H1 (cell line): Measurements from ENCODE around the gene GEMIN7.

Experiments used
- JUN ChIP-seq: IDR thresholded peaks from 2 replicates; pipeline ENCODE4 v1.6.1; 2011; ENCODE audit warnings: low read depth, mild to moderate bottlenecking, improper control_type of control experiment, low read length
- POLR2A ChIP-seq, 2 experiments: IDR thresholded peaks; 1 replicate in 1 of 2; 2 replicates in 1 of 2; pipeline ENCODE4 v1.6.1; 2011; ENCODE audit warnings: low read depth in 2 of 2, low read length in 2 of 2, mild to moderate bottlenecking in 2 of 2; ENCODE audit errors: control extremely low read depth in 1 of 2
- RFX5 ChIP-seq: IDR thresholded peaks from 2 replicates; pipeline ENCODE4 v1.6.1; 2011; ENCODE audit warnings: low read depth, low read length, improper control_type of control experiment, borderline replicate concordance
- RXRA ChIP-seq: IDR thresholded peaks from 2 replicates; pipeline ENCODE4 v1.6.1; 2011; ENCODE audit warnings: low read depth, mild to moderate bottlenecking, low read length, moderate library complexity; ENCODE audit not compliant: insufficient read depth
- TBP ChIP-seq: IDR thresholded peaks from 2 replicates; pipeline ENCODE4 v1.6.1; 2011; ENCODE audit warnings: low read depth, low read length, improper control_type of control experiment
- TF ChIP-seq, protein P1 (sequence below), 3 experiments: IDR thresholded peaks; 1 replicate in 2 of 3; 2 replicates in 1 of 3; pipeline versions ENCODE4 v1.5.1 to v1.6.1; 2011; ENCODE audit warnings: low read length in 3 of 3, mild to moderate bottlenecking in 3 of 3, inconsistent platforms in 2 of 3, low read depth in 1 of 3, moderate library complexity in 1 of 3; ENCODE audit not compliant: insufficient read depth in 1 of 3; ENCODE audit errors: control extremely low read depth in 1 of 3

DNA sequence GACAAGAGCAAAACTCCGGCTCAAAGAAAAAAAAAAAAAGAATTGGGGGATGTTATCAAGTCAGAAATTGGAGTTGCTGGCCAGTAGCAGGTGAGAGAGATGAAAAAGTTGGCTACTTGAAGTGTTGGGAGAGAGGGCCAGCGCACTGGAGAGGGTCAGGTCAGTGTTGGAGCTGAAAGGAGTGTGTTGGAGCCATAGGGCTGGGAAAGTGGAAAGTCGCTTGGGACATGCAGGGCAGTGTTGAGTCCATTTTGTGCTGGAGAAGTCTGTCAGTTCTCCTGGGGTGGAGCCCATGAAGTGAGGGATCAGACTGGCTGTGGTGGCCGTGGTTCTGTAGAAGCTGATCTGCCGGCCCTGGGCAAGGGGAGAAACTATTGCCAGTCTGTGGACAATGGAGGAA lies 15.6 kb downstream of the GEMIN7 start:
- TF ChIP-seq JUN (no peak), POLR2A (IDR thresholded peaks at IDR 0.05; ENCODE audit: control extremely low read depth in 1 of 2, low read depth in 2 of 2, low read length in 2 of 2) (no peak), RFX5 (no peak), TBP (no peak), RXRA (no peak)
- TF ChIP-seq, protein P1, sequence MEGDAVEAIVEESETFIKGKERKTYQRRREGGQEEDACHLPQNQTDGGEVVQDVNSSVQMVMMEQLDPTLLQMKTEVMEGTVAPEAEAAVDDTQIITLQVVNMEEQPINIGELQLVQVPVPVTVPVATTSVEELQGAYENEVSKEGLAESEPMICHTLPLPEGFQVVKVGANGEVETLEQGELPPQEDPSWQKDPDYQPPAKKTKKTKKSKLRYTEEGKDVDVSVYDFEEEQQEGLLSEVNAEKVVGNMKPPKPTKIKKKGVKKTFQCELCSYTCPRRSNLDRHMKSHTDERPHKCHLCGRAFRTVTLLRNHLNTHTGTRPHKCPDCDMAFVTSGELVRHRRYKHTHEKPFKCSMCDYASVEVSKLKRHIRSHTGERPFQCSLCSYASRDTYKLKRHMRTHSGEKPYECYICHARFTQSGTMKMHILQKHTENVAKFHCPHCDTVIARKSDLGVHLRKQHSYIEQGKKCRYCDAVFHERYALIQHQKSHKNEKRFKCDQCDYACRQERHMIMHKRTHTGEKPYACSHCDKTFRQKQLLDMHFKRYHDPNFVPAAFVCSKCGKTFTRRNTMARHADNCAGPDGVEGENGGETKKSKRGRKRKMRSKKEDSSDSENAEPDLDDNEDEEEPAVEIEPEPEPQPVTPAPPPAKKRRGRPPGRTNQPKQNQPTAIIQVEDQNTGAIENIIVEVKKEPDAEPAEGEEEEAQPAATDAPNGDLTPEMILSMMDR (IDR thresholded peaks at IDR 0.05; ENCODE audit: control extremely low read depth in 1 of 3, insufficient read depth in 1 of 3, low read depth in 1 of 3, low read length in 3 of 3), result no peak
